GM21390 (cell line): Measurements from ENCODE around the gene NRXN3.

ENCODE experiments used
- ATAC-seq: cut with Tn5 transposase; IDR thresholded peaks from one replicate; pipeline ENCODE4 v1.9.1; 2021; ENCODE audit not compliant: unreplicated experiment

The NRXN3 gene

DNA sequence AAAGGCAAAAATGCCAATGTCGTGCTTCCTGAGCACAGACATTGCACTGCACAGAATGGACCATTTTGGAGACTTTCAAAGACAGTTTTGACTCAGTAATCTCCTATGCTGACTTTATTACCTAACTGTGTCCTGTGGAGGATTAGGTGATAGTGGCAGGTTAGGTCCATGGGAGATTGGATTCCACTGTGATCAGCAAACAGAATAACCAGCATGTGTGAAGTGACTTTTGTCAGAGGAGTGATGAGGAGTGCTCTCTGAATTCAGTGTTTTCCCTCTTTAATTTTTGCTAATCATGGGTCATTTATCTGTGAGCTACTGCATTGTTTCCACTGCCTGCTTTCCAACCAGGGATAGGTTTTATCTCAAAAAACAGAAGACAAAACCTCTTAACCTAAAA, 1378.7 kb downstream of the NRXN3 start:
- no peak for ATAC-seq

DNA sequence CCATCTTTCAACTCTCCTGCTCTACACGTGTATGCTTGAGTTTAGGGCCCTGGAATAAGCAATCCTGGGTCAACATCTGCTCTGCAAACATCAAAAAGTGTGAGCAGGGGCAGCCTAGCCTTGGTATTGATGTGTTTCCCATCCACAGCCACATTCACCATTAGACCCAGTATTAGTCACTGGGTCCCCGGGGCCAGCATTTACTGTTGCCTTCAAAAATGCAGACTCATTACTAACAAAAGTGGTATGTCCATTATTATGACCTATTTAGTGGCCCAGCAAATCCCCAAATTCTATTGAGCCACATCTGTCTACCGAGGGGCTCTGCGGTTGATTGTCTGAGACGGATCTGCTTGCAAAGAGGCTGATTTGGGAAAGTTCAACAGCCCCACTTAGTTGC, 1379.3 kb downstream of the NRXN3 start:
- ATAC-seq: no peak

DNA sequence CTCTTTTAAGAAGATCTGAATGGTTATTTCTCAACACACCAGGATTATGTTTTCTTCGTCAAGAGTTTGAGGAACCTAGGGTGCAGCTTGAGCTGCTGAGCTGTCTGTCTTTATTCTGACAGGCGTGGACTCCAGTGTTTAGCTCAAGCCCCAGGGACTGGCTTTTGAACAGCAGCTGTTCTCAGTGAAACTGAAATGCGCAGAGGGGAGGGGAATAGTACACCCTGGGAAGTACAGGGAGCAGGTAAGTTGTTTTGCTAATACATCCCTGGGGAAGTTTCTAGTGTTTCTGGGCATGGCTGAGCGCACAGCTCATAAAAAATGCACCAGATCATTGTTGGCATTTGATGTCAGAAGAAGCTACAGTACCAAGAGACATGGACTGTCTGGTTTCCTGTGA, 1381.3 kb downstream of the NRXN3 start:
- no peak for ATAC-seq

DNA sequence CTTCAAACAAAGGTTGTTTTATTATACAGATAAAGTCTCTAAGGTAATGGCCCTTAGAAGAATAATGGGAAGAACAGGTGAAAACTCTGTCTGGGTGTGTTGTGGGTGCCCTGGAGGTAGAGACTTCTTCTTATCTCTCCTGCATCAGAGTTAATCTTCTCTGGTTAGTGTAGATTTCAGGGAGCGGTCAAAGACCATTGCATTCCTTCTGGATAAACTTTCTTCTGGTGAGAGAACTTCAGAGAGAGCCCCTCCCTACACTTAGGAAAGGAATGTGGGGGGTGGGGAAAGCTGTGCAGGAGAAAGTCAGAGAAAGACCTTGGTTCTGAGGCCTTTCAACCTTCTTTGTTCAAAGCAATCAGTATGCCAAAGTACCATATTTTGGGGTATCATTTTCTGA, 1382.6 kb downstream of the NRXN3 start:
- no peak for ATAC-seq

DNA sequence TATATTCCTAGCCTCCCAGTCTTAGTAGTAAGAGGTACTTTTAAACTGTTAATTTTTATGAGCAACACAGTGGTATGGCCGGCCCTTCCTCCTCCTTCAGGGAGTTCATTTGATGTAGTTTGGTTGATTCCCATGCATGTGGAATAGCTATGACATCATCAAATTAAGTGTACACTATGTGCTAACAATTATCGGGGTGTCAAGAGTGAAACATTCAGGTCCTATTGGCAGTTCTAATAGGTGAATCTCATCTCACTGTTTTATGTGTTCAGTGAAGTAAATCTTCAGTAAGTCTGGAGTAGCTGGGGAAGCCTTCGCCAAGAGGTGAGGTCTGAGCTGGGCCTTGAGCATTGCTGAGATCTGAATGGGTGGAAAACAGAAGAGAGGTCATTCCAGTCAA, 1384.6 kb downstream of the NRXN3 start:
- no peak for ATAC-seq

DNA sequence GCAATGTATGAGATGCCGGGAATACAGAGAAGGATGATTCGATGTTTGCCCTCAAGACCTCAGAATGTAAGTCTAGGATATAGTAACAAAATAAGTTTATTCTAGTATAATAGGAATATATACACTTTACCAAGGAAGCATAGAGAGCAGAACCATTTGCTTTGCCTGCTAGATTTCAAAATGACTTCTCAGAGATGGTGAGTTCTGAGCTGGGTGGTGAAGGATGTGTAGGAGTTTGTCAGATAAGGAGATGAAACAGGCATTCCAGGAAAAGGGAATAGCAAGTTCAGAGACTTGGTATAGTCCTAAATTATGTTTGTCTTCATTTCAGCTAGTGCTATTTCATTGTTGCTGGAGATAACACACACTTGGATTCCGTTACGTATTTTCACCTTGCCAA, 1385.3 kb downstream of the NRXN3 start:
- ATAC-seq: no peak

DNA sequence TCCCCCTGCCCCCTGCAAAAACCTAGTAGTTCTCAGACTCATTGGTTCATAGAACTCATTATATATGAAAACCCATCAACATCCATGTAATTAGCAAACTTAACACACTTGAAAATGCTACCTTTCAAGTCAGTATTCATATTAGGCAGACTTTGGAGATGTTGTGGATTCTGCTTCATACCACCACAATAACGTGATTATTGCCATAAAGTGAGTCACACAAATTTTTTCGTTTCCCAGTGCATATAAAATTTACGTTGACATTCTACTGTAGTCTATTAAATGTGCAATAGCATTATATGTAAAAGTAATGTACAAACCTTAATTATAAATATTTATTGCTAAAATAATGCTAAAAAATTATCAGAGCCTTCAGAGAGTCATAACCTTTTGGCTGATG, 1387.1 kb downstream of the NRXN3 start:
- ATAC-seq: no peak

DNA sequence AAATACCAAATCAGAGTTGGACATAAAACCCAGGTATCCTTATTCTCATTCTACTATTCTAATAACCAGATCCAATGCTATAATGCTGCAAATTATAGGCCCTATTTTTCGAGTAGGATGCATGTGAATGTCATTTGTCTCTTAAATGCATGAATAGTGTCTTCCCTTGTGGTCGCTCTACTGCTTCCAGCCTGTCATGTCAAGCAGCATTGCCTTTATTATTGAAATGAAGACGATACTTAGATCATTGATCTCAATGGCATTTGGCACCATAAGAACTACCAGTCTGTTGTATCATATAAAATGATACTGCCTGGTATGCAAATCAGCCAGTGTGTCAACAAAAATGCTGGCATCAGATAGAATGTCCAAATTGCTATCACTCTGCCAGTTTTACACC, 1392.0 kb downstream of the NRXN3 start:
- no peak for ATAC-seq

DNA sequence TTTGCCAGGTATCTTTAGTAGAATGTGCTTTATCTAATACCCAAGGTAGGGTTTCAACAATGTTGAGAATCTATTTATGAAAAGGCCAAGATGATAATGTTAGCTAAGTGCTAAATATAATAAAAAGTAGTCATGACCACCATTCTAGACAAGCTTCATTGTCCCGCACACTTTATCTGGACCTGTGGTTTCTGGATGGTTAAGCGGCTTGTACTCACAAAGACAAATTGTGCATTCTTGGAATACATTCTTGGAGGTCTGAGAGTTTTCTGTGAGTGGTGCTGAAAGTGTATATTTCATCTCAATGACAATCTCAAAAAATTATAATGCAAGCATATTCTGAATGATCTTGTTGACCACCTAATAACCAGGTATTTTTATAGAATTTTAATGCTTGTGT, 1394.2 kb downstream of the NRXN3 start:
- no peak for ATAC-seq

DNA sequence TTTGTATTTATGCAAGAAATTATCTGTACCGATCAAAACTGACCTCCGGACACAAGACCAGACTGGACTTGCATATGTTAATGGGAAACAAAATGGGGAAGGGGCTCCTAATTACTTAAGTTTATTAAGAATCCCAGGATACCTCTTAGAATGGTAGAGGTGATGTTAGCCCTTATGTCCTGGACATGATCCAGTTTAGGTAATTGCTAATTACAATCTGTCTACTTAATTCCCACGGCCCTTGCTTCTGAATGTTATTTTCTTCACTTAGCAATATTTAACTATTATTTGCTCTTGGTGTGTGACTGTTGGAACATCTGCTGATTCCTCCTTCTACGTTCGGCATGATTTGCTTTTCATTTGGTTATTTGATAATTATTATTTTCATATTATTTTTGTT, 1397.1 kb downstream of the NRXN3 start:
- no peak for ATAC-seq

DNA sequence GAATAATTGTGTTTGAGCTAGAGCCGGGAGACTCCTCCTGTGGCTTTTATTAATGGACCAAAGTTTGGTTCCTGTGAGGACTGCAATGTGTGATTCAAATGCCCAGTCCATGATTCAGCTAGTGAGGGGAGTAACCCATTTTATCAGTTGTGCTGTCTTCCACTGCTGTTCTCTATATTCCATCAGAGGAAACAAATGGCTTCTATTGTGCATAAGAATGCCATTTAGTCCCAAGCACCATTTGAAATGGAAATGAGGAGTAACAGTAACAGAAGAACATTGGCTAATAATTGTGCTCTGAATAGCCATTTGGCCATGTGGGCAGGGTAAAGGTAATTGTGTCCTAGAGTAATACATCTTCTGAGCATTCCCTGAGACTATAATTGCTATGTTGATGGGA, 1398.4 kb downstream of the NRXN3 start:
- ATAC-seq: no peak

DNA sequence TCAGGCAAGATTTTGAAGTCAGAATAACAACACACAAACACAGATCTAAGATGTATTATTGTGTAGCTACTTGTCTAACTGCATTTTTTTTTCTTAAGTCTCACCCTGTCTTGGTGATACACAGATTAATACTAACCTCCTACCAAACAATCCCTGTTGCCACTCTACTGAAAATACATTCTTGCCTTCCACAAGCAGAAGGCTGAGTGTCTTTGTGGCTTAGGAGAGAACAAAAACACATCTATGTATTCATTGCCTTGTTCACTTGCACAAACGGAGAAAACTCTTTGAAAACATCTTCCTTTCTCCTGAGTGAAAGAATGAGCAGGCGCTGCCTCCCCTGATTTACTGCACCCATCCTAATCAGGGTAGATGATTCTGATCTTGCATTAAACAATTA, 1398.9 kb downstream of the NRXN3 start:
- no peak for ATAC-seq

DNA sequence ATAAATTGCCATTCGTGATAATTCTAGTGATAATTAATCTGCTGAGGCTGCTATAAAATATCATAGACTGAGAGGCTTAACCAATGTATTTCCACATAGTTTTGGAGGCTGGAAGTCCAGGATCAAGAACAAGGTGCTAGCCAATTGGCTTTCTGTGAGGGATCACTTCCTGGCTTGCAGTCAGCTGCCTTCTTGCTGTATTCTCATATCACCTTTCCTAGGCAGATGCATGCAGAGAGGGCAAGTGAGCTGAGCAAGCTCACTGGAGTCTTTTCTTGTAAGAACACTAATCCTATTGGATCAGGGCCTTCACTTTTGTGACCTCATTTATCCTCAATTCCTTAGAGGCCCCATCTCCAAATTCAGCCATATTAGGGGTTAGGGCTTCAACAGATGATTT, 1400.5 kb downstream of the NRXN3 start:
- ATAC-seq: no peak

DNA sequence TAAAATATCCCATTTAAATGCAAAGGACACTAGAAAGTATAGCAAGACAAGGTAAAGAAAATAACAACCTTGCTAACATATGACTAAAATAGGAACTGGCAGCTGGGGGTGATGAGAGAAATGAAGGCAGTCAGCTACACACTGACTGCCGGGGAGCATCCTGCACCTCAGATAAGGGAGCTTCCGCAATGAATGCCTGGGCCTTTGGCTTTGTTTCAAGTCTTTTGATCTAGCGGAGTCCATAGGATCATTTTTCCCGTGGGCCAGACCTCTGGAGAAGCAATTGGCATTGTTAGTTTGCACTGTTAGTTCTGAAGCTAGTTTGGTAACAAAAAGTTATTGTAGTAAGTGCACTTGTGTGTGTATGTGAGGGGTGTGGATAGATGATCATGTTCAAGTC, 1401.2 kb downstream of the NRXN3 start:
- ATAC-seq: no peak

DNA sequence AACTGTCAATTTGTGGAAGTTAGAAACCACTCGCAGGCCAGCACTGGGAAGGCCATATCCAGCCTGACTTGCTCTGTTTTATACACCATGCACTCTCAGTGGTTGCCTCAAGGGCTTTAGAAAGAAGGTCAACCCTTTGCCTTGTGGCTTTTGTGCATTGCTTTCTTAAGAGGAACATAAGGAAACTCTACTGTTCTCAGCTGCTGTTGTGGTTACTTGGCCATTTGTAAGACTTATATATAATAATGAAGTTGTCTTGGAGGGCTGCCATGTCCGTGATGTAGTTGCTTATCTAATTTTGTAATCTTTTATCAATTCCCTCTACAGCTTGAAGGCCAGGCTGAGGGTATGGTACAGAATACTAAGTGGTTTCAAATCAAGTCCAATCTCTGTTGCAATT, 1403.3 kb downstream of the NRXN3 start:
- ATAC-seq: no peak

DNA sequence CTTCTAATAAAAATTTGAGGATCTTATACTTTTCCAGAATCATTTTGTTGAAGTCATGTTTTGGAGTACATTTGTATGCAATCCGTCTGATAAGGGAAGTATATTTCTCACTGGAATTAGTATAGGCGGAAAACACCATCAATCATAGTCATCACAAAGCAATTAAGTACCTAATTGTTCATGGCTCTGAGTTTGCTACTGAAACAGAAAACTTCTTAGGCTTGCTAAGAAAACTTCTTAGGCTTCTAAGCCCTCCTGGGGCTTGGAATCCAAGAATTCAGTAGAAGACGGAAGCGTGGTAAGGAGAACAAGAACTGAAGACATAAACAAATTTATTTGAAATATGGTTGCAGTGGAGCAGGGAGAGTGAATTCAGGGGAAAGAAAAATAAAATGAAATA, 1404.9 kb downstream of the NRXN3 start:
- ATAC-seq: no peak

DNA sequence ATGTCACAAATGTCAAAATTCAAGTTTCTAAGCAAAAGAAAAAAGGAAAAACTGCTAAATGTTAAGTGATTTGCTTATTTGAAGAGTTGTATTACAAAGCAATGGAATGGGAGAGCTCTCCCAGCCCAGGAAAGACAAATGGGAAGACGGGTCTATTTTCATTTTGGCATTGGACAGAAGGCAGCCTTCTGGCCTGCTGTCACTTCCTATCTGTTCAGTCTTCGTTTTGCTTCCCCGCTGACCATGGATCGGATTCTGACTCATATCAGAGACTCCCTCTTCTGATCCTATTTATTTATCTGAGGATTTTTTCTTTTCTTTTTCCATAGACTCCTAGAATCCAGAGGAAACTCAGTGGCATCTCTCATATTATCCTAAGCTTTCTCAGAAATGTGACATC, 1406.3 kb downstream of the NRXN3 start:
- ATAC-seq: no peak

DNA sequence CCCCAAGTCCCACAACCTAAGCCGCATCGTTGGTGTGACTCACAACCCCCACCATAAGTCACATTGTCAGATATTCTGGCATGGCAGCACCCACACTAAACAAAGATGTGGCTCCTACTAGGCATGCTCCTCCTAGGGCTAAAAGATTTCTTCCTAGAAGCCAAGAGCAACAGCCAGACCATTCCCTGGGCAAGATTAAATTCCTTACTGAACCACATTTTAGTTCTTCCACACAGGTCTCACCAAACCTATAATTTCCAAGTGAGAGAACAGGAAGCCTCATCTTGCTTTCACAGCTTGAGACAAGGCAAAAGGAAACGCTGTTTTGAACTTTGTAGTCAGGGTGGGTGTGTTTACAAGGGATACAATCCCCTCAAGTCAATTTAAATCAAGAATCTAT, 1408.3 kb downstream of the NRXN3 start:
- no peak for ATAC-seq

DNA sequence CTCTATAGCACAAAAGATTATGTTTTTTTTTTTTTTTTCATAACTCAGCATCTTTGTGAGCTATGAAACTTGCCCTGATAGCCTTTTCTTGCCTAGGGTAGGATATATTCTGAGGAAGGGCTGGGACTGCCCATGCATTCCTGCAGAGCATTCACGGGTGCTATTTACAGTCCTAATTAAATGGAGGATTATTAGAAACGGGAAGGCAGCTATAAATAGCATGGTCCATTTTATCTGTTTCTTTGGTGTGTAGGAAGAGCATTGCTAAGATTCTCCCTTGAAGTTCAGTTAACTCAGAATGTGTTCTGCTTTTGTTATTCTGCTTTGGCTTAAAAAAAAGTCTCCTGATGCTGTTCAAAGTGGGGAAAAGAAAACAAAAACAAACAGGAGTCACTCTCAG, 1410.2 kb downstream of the NRXN3 start:
- ATAC-seq: no peak

DNA sequence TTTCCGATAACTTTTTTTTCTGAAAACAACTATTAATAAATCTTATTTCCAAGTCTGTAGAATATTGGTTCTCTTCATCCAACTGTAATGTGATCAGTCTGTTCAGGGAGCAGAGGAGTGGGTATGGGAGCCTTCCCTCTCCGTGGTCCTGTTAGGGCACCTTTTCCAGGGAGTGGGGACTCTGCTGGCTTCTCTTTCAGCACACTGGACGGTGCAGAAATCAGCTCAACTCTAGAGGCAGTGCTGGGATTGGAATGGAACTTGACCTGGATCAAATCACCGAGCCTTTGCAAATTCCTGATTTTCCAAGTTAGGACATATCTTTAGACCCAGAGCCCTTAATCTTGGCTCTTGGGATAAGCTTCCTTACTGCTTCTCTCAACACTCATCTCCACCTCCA, 1410.7 kb downstream of the NRXN3 start:
- ATAC-seq: no peak

DNA sequence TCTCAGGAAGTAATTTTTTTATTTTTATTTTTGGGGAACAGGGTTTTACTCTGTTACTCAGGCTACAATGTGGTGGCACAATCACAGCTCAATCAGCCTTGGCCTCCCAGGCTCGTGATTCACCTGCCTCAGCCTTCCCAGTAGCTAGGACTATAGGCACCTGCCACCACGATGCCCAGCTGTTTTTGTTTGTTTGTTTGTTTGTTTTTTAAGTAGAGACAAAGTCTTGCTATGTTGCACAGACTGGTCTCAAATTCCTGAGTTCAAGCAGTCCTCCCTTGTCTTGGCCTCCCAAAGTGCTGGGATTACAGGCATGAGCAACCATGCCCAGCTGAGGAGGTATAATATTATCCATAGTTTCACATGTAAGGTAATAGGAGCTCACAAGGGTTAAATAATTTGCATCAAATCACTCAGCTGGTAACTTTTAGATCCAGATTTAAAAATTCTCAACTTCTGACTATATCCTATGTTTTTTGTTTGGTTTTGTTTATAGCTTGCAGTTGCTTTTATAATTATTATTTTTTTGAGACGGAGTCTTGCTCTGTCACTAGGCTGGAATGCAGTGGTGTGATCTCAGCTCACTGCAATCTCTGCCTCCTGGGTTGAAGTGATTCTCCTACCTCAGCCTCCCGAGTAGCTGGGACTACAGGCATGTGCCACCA, 1411.9 kb downstream of the NRXN3 start:
- no peak for ATAC-seq

DNA sequence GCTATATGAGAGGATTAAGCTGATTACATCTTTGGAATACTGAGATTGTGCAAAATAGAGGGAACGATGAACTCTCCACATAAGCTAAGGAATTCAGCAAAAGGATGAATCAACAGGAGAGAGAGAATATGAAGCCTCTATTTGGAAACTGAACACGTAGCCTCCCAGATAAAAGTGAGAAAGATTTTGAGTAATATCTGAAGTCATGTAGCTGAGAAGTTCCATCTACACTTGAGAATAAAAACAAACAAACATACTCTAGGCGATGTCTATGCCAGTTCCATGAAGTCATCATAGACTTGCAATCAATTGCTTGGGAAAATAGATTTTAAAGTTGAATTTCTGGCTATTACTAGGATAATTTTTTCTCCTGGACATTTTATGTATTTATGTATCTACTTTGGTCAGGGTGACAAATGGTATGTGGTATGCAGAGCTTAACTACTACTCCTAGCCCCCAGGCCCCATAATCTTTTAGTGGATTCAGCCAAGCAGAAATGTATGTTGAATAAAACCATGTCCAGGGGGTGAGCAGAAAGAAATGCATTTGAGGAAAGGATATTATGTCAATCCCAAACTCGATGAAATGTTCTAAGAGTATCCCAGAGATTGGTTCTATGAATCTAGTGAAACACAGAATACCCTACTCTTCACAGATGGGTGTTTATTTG, 1413.7 kb downstream of the NRXN3 start:
- no peak for ATAC-seq

DNA sequence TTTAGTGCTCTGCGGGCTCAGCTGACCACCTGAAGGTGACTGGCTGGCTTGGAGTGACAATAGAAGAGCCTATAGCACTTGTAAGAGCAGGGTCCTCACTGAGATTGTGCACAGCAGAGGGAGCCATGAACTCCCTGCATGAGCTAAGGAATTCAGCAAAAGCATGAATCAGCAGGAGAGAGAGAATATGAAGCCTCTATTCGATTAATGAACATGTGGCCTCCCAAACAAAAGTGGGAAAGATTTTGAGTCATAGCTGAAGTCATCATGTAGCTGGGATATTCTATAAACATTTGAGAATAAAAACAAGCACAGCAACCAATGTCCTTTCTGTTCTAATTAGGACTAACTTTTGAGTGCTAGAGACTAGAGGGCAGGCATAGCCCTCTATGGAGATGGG, 1414.5 kb downstream of the NRXN3 start:
- no peak for ATAC-seq
